HG03135 (cell line): ENCODE measurements around the gene IDUA.

ENCODE experiments used
- ATAC-seq: cut with Tn5 transposase; IDR thresholded peaks from one replicate; pipeline ENCODE4 v1.9.1; 2021; ENCODE audit warnings: mild to moderate bottlenecking, moderate library complexity; ENCODE audit not compliant: unreplicated experiment

IDUA gene

DNA sequence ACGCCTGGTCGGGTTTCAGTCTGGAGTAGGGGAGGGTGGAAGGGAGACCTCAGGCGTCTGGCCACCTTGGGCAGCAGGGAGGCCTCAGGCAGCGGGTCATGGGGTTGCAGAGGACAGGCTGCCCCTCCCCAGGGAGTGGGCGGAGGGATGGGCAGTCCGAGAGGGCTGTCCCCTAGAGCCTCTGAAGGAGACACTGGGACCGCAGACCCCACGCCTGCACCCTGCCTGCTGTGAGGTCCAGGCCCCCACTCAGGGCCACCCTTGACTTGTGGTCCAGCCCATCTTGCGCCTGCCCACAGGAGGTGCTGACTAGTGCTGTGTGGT lies 41.0 kb downstream of the IDUA start:
- ATAC-seq = no peak

DNA sequence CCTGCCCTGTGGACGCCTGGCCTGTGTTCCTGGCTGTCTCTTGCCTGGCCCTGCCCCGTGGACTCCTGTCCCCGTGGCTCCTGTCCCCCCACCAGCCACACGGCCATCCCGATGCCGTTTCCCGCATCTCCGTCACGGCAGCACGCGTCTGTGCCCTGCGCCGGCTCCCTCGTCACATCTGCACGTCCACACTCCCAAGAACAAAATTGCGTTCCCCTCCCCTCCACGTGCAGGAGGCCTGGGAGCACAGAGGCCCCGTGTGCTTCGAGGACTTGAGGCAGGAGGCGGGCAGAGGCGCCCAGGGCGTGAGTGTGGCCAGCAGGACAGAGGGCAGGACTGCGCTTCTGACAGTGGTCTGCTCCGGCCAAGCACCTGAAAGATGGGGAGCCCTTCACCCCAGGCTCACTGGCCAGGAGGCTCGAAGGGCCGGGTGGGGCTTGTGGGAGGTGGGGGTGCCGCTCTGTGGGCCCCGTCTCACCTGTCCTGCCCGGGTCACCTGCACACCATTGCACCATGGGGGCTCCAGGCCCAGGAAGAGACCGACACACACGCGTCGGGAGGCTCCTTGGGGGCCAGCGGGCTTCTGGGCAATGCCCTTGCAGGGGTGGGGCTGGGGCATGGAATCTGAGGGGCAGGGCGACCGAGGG lies 41.9 kb downstream of the IDUA start:
- ATAC-seq = no peak

DNA sequence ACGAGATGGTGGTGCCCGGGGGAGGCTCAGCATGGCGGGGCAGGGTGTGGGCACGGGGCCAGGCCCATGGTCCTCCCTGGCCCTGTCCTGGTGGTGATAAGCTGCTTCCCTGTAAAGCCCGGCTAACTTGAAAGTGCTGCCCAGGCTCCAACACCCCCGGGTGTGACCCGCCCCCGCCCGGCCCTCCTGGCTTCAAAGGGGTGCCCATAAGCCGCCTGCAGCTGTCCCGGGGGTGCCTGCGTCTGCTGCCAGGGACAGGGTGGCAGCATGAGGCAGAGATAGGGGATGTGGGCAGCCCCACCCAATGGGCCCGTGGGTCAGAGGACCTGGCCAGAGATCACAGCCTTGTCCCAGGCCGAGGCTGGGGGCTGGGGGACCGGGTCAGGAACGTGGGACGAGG lies 42.7 kb downstream of the IDUA start:
- ATAC-seq = no peak

DNA sequence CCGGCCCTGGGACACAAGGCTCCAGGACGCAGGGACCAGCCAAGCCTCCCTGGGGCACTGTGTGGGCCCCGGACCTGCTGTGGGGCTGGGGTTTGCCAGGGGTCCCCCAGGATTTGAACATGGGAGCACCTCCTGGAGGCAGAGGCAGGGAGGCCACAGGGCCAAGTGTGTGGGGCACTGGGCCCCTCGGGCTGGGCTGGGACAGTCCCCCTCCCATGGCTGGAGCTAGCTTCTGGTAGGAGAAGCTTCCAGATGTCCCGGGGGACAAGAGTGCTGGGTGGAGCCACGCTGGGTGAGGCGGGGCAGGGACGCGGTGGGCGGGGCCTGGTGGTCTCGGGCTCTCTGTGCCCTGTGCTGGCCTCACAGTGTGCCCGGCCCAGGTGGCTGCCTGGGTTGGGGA lies 43.2 kb downstream of the IDUA start:
- ATAC-seq = no peak

DNA sequence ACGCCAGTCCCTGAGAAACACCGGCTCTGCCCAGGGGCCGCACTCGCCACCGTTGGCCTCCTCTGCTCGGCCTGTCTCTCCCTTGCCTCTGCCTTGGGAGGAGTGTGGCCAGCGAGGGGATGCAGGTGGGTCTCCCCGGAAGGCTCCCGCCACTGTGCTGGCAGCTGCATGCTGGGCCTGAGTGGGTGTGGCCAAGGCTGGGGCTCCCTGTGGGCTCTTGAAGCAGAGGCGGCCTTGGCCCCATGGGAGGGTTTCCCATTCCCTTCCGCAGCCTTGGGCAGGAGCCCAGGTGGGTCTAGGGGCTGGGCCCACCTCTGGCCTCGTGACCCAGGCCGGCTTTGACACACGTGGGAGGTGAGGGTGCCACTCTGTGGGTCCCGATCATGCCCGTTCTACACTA lies 43.7 kb downstream of the IDUA start:
- no peak for ATAC-seq

DNA sequence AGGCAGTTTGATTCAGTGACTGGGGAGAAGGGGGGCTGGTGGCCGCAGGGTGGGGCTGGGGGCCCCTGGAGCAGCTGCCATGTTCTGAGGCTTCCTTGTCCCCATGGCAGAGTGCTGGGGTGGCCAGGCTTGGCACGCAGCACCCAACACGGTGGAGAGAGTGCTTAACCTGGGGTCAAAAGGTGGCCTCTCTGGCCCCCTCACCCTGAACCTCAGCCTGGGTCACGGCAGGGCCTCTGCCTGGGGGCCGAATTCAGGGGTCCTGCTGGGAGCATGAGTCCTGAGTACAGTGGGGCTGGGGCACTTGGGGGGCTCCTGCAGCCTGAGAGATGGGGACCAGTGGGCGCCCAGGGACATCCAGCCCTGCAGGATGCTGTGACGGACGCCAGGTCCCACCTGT lies 44.5 kb downstream of the IDUA start:
- ATAC-seq = no peak

DNA sequence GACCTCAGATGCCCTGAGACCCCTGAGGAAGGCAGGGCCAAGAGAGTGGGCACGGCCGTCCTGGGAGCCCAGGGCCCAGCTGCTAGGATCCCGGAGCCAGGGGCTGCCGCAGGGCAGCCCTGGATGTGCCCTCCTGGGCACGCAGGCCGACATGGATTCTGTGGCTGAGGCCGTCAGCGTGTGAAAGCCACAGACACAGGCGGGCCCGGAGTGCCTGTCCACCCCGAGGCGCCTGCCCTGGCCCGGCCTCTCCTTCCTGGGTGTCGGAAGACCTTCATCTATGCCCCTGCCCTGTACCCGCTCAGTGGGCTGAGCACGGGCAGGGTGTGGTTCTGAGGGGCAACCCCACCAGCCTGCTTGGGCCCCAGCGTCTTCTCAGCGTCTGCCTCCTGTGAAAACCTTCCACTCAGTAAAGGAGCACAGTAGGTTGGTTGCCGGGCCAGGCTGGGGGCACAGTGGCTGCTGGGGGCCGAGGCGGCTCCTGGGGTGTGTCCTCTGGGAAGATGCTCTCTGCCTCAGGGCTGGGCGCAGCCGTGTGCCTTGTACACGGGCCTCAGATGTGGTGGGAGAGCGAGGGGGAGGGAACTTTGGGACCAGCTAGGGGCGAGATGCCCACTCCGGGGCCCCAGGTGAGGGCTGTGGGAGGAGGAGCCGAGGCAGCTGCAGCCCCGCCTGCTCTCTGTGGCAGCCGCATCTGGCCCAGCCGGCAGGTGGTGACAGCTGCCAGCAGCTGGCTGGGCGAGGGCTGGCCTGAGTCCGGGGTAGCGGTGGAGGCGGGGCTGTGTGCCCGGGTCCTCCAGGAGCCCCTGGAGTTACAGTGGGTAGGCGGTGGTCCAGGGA lies 45.3 kb downstream of the IDUA start:
- no peak for ATAC-seq

DNA sequence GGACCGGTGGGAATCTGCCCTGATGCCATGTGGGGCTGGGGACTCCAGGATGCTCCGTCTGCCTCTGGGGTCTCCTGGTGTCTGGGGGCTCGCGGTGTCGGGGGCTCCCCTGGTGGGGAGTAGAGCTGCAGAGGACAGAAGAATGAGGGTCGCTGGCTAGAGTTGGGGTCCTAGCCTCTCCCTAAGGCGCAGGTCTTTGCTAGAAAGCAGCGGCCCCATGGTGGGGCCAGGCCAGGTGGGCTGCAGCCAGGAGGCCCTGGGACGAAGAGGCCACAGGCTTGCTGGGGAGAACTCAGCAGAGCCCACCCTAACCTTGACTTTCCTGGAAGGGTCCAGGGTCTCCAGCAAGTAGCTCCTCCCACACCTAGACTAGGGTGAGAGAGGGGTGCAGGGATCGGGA lies 46.0 kb downstream of the IDUA start:
- ATAC-seq = no peak

DNA sequence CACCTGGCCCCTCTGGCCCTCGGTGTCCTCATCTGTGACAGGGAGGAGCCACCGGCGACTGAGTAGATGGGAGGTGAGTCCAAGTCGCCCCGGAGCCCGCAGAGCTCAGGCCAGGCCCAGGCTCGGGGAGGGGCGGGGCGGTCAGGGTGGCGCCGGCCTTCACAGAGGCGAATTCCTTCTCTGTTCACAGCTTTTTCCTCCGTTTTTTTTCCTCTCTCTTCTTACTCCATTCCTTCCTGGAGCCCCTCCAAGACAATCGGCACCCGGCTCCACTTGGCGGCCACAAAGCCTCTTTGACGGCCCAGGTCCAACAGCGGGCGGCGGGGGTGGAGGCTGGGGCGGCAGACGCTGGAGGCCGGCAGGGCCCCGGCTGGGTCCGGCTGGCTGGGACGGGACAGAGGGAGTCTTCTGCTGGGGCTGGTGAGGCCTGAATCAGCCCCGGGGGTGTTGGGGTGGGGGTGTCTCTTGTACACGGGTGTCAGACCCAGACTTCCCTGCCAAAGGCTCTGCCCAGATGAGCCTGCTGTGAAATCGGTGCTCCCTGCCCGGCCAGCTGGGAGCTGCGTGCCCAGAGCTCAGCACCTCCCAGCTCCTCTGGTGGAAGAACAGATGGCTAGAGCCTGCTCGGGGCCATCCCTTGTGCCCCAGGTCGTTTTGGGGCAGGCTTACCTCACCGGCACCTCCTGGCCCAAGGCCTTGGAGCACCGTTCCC lies 47.2 kb downstream of the IDUA start:
- no peak for ATAC-seq

DNA sequence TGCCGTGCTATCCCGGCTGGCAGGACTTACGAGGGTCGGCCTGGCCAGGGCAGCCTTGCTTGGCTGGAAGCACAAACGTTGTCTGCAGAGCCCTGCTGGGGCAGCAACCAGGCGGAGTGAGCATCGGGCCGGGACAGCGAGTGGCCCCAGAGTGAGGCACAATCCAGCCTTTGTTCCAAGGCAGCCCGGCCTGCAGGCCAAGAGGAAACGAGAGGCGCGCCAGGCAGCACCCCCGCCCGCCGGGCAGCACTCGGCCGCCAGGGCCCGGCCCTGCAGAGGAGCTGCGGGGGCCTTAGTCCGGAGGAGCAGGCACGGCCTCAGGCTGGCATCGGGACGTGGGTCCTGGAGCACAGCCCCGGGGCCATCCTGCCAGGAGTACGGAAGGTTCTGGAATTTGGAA lies 48.7 kb downstream of the IDUA start:
- no peak for ATAC-seq

DNA sequence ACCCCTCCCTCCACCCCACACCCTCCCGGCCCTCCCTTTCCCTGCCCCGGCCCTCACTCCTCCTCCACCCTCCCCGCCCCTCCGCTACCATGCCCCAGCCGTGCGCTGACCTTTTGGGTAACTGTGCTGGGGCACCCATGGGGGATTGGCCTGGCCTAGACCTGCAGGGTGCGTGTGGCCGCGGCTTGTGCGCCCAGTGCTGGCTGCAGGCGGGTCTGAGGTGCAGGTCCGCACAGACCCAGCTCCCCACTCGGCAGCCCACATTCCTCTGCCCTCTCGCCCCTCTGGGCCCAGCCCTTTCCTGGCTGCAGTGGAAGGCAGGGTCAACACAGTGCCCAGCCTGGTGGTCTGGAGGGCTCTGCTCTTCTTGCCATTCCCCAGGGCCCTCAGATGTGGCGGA lies 49.3 kb downstream of the IDUA start:
- ATAC-seq = no peak

DNA sequence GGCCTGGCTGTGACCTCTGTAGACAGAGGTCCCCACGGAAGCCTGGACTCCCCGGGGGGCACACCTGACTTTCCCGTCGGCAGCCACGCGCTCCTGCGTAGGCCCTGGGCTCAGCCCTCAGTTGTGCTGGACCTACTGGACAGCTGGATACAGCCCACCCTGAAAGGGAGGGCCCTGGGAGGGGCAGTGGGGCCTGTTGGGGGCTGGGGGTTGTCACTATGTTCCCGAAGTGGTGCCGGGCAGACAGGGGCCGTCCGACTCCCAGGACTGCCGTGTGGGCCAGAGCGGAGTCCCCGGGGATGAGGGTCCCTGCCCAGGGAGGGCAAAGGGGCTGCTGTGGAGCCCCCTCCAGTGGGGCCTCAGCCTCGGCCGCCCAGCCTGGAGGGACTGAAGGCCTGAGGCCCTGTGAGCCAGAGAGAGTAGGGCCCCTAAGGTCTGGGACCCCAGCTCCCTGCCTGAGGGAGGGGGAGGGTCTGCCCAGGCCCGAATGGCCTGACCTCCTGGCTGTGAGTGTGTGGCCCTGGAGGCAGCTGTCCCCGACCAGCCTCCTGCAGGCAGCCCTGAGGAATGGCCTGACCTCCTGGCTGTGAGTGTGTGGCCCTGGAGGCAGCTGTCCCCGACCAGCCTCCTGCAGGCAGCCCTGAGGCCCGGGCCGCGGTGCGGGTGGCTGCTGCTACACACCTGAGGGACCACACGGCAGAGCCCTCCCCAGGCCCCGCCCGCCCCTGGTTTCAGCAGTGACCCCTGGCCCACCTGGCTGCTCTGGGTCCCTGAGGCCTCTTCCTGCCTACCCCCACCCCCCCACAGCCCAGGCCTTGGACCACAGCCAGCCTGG lies 50.3 kb downstream of the IDUA start:
- no peak for ATAC-seq

DNA sequence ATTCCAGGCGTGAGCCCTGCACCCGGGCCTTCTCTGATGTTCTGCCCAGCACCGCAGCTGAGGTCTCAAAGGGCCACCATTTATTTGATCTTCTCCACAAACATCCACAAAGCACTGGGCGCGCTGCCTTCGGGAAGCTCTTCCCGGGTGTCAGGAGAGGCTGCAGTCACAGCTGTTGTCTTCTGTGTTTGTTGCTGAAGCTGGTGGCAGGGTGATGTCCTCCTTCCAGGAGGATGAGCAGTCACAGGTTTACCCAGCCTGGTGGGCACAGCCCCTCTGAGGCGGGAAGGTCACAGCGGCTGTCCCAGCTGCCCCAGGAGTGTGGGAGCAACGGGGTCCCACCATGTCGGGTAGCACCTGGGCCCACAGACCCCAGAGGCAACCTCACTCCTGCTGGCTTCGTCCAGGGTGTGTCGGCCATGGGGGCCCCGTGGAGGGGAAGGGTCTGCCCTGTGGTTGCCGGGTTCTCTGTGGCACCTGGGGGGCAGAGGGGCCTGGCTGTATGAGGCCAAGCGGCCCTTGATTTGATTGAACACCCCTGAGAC lies 52.2 kb downstream of the IDUA start:
- ATAC-seq = no peak

DNA sequence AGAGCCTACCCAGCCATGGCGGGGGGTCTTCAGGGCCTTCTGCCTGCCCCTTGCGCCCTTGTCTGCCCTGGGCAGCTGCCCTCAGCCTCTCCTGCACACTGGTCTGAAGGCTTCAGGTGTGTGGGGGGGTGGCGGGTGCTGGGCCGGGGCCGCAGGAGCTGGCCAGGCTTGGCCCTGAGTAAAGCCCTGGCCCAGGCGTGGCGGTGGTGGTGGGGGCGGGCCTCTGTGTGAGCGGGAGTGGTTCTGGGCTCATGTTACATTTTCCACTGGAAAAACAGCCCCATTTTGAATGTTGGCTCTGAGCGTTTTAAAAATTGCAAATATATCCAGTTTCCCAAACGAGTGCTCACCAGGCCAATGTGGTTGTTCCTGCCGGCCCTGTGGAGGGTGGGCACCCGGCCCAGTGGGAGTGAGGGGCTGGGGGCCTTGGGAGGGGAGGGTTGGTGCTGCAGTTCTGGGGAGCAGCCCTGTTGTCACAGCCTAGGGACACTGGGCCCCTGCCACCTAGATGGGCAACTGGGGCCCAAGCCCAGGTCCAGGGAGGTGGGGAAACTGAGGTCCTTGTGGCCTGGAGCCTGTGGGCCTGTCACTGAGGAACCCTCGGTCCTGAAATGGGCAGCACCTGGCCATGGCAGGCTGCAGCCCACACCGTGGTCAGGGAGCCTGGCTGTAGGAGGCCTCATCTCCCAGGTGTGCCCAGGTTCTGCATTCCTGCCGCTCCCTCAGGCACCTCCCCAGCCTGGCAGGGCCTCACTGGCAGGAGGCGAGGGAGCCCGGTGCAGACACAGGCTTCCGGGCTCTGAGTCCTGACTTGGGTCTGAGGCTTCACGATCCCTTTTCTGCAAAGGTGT lies 52.9 kb downstream of the IDUA start:
- ATAC-seq = no peak

DNA sequence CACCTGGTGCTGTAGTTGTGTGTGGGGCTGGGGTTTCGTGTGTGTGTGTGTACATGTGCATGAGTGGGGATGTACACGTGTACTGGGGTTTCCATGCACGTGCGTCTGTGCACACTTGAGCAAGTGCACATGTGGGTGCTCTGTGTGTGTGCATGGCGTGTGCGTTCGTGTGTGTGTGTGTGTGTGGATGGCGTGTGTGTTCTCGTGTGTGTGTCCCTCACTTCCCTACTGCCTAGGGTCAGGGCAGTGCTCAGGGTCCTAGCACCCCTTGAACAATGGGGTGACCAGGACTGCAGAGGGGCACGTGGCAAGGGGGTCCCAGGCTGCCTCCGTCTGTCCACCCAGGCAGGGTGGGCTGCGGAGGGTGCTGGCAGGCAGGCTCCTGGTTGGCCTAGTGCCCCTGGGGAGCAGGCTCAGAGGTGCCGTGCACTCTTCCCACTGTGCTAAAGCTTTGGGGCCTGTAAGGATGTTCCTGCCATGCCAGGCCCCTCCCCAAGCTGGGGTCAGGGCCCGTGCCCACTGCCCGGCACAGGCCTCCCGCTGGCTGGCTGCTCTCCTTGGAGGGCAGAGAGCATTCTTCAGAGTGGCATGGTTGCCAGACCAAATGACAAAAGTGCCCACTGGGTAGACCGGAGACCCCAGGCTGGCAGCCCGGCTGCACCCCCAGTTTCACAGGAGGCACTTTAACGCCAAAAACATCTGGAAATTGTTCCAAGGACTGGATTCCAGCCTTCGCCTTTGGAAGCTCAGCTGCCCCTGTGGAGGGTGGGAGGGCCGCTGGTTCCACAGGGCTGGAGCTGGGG lies 53.7 kb downstream of the IDUA start:
- ATAC-seq = no peak

DNA sequence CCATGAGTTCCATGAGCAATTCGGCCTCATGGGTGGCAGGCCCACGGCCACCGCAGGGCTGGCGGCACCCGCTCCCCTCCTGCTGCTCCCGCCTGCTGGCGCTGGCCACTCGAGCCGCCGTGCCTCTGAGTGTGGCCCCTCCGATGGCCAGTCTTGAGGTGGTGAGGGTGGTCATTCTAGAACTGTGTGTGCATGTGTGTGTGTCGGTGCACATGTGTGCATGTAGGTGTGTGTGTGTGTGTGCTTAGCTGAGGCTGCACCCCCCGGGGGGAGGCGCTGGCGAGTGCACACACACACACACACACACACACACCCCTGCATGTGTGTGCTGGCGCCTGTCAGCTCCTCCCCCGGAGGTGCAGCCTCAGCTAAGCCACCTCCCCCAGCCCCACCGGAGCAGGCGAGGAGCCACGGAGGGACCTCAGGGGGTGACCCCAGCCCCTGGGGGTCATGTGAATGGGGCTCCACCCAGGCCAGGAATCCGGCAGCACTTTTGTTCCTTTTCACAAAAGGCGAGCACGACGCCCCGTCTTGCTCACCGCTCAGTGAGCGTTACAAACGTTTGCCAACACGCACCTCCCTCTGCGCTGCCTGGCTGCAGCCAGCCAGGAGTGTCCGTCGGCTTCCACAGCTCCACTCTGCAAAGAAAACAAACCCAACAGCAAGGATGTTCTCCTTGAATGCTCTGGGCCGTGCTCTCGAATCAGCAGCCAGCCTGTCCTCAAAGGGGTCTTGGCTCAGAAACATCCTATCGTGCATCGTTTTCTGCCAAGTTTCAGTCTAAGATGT lies 54.5 kb downstream of the IDUA start:
- no peak for ATAC-seq

DNA sequence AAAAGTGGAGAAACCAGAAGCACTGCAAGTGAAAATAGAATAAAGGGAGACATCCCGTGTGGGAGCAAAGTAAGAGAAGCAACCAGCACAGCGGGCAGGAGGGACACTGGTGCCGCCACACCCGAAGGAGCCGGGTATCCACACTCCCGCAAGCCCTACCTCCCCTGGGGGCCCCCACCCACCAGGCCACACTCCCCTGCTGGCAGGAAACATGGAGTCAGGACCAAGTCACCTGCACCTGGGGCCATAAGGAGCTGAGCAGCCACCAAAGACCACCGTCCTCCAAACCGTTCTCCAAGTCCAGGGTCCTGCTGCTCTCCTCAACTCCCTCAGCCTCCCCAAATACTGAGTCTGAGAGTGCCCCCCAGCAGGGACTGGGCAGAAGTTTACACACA lies 55.1 kb downstream of the IDUA start:
- ATAC-seq = no peak

DNA sequence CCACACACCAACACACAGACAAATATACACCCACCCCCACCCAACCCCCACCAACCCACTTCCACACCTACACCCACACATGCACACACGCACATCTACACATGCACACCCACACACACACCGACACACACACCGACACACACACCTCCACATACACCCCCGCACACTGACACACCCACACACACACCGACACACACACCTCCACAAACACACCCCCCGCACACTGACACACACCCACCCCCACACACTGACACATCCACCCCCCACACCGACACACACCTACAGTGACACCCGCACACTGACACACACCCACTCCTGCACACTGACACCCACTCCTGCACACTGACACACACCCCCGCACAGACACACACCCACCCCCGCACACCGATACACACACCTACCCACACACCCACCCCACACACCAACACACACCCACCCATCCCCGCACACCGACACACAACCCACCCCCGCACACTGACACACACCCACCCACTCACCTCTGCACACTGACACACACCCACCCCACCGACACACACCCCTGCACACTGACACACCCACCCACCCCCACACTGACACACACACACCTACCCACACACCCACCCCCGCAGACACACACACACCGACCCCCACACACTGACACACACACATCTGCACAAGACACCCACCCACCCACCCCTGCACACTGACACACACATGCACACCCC lies 55.7 kb downstream of the IDUA start:
- no peak for ATAC-seq
